Renal cortical epithelial cell (primary cell): ENCODE measurements around the gene SLC46A2. TPM values are rescaled to one million over a fixed set of nuclear protein-coding genes. Genes with fewer than 3 reads are reported as not detected.

ENCODE experiments used
- total RNA-seq: library from RNA; depleted of rRNA; stranded (reverse); fragments of >200 nt; gene quantifications from 2 replicates; pipeline ENCODE4 v1.2.3, GENCODE V29; 2014

Gene SLC46A2
- total RNA-seq, 1 donor from 2014 or later, result not detected

Other genes with a start within 250 kb of the SLC46A2 start
- gene INIP, start 172.8 kb downstream of the SLC46A2 start, total RNA-seq, result 22.4 and 43.0 TPM in 2 replicates
- gene SNX30, start 140.1 kb downstream of the SLC46A2 start, total RNA-seq, result 20.7 and 61.9 TPM in 2 replicates
- gene ZNF883, start 121.3 kb upstream of the SLC46A2 start, total RNA-seq, result 2.8 and 6.8 TPM in 2 replicates
- 1.6 and 5.2 TPM in 2 replicates for gene ZFP37, start 165.8 kb upstream of the SLC46A2 start, total RNA-seq